Immature natural killer cell (primary cell): ENCODE data around the gene SF3B2. TPM values are rescaled to one million over a fixed set of nuclear protein-coding genes. Genes with fewer than 3 reads are reported as not detected.
"Not testable (repeated sequence)": the region's sequence is repeated elsewhere in the genome, so short reads cannot be mapped to it uniquely, and the experiment has no call there.

Source experiments
- DNase-seq, 3 donors: peaks; one replicate each; pipeline ENCODE4 v3.0.0; 2022; ENCODE audit warnings: mixed read lengths in 1 of 3
- H3K27ac Mint-ChIP-seq, 6 donors: one replicate each; pipeline ENCODE4 v1.8.0; 2020; ENCODE audit warnings: mixed read lengths in 6 of 6, mild to moderate bottlenecking in 5 of 6, inconsistent platforms in 4 of 6, moderate library complexity in 3 of 6
- H3K27me3 Mint-ChIP-seq, 3 donors: one replicate each; pipeline ENCODE4 v1.8.0; 2020 to 2021; ENCODE audit warnings: low read depth in 3 of 3, mild to moderate bottlenecking in 3 of 3, mixed read lengths in 3 of 3, moderate library complexity in 3 of 3, inconsistent platforms in 1 of 3
- H3K36me3 Mint-ChIP-seq, 3 donors: one replicate each; pipeline ENCODE4 v1.8.0; 2020; ENCODE audit warnings: mixed read lengths in 3 of 3, inconsistent platforms in 2 of 3, mild to moderate bottlenecking in 2 of 3
- H3K4me1 Mint-ChIP-seq, 2 donors: one replicate each; pipeline ENCODE4 v1.8.0; 2020; ENCODE audit warnings: inconsistent platforms in 2 of 2, mild to moderate bottlenecking in 2 of 2, mixed read lengths in 2 of 2, moderate library complexity in 1 of 2
- H3K4me3 Mint-ChIP-seq, 5 donors: one replicate each; pipeline ENCODE4 v1.8.0; 2020; ENCODE audit warnings: mild to moderate bottlenecking in 5 of 5, mixed read lengths in 5 of 5, inconsistent platforms in 3 of 5, moderate library complexity in 3 of 5
- H3K9me3 Mint-ChIP-seq, 6 donors: one replicate each; pipeline ENCODE4 v1.8.0; 2020; ENCODE audit warnings: mild to moderate bottlenecking in 6 of 6, mixed read lengths in 6 of 6, inconsistent platforms in 4 of 6, moderate library complexity in 3 of 6
- polyA plus RNA-seq, 3 donors: library from polyadenylated mRNA; unstranded; fragments of 300-500 nt; fragmentation: Illumina TruSeq; gene quantifications; one replicate each; pipeline ENCODE4 v1.2.3, GENCODE V29; 2021

SF3B2 gene
- polyA plus RNA-seq, 3 donors from 2014 or later: 71.7 to 141 (median 76.7) TPM

DNA sequence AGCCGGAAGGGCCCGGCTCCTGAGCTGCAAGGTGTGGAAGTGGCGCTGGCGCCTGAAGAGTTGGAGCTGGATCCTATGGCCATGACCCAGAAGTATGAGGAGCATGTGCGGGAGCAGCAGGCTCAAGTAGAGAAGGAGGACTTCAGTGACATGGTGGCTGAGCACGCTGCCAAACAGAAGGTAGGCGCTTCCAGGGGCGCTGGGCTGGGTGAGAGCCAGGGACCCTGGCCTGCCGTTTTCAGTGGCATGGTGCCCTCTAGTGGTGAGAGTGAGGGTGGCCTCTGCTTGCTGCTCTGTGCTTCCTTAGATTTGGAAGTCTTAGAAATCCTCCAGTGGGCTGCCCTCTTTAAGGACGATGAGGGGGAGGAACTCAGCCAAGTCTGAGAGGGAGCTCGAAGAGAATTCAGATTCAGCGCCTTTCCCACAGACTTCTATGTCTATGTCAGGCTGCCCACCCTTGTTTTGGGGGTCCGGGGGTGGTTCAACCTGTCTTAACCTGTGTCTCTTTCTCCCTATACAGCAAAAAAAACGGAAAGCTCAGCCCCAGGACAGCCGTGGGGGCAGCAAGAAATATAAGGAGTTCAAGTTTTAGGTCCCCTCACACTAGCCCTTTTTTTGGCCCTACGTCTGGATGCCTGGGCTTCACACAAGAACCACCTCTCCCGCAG lies 16.1 kb downstream of the SF3B2 start:
- Mint-ChIP-seq H3K27ac (peak overlapping the region; percentile 95 to 99 (median 96)), H3K36me3 (peaks cover 23 to 39% (median 34%) of the 10 kb centered on the region in 3 donors), H3K4me3 (peak overlapping the region; percentile 35 to 95 (median 68)), H3K27me3 (peaks cover 7 to 22% (median 10%) of the 10 kb centered on the region in 3 donors), H3K9me3 (no peaks in the 10 kb centered on the region), H3K4me1 (peaks cover 45 to 68% of the 10 kb centered on the region in 2 donors)
- DNase-seq: peak; percentile 68 to 74 (median 72)

DNA sequence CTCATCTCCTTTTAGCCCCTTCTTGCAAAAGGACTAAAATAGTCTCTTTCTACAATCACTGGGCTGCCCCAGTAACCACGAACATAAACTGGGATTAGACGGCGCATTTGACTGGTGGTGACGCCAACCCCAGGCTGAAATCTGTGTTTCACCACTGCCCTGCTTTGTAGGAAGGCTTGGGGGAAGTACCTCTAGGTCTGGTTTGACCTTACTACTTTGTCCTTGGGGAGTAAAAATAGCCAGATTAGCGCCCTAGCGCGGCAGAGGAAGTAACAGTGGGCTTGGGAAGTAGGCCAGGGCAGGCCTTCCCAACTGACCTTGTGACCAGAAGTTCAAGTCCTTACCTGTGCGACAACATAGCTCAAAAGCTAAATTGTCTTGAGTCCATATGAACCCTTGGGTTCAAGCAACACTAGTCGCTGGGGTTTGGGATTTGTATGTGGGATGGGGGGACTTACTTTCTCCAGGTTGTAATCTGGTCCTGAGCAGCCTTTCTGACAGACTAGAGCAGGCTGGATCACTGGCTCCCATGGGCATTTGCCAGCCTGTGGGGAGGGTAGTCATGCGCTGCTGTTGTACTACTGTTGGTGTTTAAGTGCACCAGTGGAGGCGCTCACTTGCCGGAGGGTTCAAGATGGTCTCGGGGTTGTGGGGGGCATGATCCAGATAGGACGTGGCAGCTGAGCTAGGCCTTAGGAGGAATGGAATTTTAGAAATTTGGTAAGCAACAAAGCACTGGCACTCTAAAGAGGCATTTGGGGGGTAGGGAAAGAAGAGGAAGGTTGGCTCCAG lies 17.0 kb downstream of the SF3B2 start:
- Mint-ChIP-seq H3K27ac (peak overlapping the region; percentile 95 to 99 (median 96)), H3K4me1 (peaks cover 49 to 74% of the 10 kb centered on the region in 2 donors), H3K9me3 (no peaks in the 10 kb centered on the region), H3K4me3 (peak overlapping the region; percentile 87 to 95 (median 92)), H3K27me3 (peaks cover 7 to 22% (median 9%) of the 10 kb centered on the region in 3 donors), H3K36me3 (peaks cover 18 to 33% (median 26%) of the 10 kb centered on the region in 3 donors)
- peak in 2 of 3 donors; percentile 6 to 14 for DNase-seq

DNA sequence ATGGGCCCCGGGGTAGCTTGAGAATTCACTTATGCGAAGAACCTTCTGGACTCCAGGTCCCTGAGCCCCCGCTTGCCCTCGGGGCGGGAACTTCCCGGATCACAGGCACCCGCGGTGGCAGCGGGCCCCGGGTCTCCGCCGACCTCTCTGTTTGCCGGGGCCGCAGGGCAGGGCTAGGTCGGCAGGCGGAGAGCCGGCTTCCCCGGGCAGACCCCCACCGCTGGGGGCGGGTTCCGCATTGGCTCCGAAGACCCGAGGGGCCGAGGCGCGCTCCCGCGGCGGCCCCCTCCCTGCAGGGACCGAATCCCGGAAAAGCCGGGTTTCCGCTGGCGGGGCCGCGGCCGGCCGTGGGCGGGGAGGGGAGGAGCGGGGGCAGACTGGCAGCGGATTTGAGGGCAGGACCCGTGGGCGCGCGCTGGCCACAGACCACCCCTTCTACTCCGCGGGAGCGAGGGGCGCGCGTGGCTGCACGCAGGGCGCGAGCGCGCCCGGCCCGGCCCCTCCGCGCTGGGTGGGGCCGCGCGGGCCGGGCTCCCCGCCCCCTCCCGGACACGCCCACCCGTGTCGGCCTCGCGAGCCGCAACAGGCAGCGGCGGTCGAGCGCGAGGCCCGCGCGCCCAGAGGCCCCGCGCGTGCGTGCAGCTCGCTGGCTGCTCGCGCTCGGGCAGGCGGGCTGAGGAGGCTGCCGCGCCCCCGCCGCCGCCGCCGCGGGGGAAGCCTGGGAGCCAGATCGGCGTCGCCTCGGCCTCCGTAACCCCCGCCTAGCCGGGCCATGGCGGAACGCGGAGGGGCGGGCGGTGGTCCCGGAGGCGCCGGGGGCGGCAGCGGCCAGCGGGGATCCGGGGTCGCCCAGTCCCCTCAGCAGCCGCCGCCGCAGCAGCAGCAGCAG lies 17.8 kb downstream of the SF3B2 start, which contains the start of gene PACS1:
Gene PACS1 (plus strand): TSS at position 558 of the 889 bp plus-strand sequence. CDS start 215 bp downstream, at position 773.
- Mint-ChIP-seq H3K27ac (peak within 1 kb of the TSS; percentile 95 to 99 (median 96)), H3K9me3 (no peaks in the 10 kb centered on the region), H3K36me3 (peaks cover 19 to 30% (median 22%) of the 10 kb centered on the region in 3 donors), H3K4me3 (peak within 1 kb of the TSS; percentile 92 to 95 (median 94)), H3K4me1 (peaks cover 52 to 72% of the 10 kb centered on the region in 2 donors), H3K27me3 (peaks cover 7 to 22% (median 7%) of the 10 kb centered on the region in 3 donors)
- DNase-seq: peak; percentile 90

DNA sequence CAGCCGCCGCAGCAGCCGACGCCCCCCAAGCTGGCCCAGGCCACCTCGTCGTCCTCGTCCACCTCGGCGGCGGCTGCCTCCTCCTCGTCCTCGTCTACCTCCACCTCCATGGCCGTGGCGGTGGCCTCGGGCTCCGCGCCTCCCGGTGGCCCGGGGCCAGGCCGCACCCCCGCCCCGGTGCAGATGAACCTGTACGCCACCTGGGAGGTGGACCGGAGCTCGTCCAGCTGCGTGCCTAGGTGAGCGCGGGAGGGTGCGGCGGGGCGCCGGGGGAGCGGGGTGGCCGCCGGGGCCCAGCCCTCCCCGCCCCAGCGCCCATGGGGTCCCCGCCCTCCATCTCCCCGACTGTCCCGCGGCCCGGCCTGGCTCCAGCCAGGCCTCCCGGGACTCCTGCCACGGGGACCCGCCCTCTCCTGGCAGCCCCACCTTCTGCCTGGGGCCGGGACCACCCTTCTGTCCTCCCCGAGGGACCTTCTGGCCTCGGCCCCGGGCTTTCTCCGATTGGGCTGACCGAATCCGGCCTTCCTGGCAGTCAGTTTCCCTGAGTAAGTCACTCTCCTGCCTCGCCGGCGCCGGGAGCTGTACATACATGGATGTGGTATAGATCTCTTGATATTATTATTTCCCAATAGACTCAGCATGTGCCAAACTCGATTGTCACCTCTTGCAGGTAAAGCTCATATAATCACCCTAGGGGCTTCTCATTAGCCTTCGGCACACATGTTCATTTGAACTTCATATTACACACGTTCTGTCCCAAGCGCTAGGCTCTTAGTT lies 18.6 kb downstream of the SF3B2 start:
- Mint-ChIP-seq H3K4me3 (peak overlapping the region; percentile 90 to 95 (median 93)), H3K9me3 (no peaks in the 10 kb centered on the region), H3K36me3 (peaks cover 14 to 24% (median 17%) of the 10 kb centered on the region in 3 donors), H3K27me3 (peaks cover 7 to 22% (median 7%) of the 10 kb centered on the region in 3 donors), H3K27ac (peak overlapping the region; percentile 85 to 95 (median 90)), H3K4me1 (peaks cover 52 to 65% of the 10 kb centered on the region in 2 donors)
- DNase-seq: no peak

DNA sequence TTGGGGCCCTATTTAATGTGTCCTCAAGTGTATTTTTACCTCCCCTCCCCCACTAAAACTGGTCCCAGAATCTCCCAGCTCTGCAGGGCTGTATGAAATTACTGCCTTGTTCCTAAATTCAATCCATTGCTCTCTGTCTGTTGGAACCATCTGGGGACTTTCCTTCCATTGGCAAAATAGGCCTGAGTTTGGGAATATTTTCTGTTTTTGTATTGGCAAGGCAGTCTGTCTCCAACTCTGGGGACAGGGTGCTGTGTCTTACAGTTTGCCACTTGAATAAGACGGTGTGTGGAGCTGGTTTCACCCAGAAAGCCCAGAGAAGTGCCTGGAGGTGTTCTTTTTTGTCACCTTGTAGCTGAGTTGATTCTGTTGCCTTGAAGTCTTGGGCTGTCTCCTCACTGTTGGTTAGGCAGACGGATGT lies 19.2 kb downstream of the SF3B2 start:
- DNase-seq: peak in 1 of 3 donors; percentile 12
- H3K27ac Mint-ChIP-seq: peak overlapping the region; percentile 85 to 95 (median 90)
- H3K27me3 Mint-ChIP-seq: peaks cover 7 to 22% (median 7%) of the 10 kb centered on the region in 3 donors
- H3K4me3 Mint-ChIP-seq: peak overlapping the region; percentile 90 to 95 (median 93)
- H3K36me3 Mint-ChIP-seq: peaks cover 10 to 18% (median 12%) of the 10 kb centered on the region in 3 donors
- peaks cover 52 to 65% of the 10 kb centered on the region in 2 donors for H3K4me1 Mint-ChIP-seq
- H3K9me3 Mint-ChIP-seq: no peaks in the 10 kb centered on the region

DNA sequence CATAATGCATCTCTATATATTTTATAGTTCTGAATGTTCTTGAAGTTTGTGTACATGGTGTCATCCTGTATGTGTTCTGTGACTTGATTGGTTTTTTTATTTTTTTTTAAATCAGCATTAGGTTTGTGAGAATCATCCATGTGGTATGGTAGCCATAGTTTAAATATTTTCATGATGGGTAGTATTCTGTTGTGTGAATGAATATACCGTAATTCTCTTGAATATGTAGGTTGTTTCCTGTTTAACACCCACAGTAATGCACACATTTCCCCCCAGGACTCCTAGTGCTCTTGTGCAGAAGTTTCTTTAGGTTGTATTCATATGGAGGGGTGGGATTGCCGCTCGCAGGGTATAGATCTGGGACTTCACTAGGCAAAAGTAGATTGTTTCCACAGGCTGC lies 19.9 kb downstream of the SF3B2 start:
- DNase-seq: no peak
- Mint-ChIP-seq H3K27me3 (peaks cover 7 to 22% (median 7%) of the 10 kb centered on the region in 3 donors), H3K27ac (peak overlapping the region; percentile 85 to 95 (median 90)), H3K4me3 (peak overlapping the region; percentile 90 to 95 (median 93)), H3K36me3 (peaks cover 4 to 12% (median 6%) of the 10 kb centered on the region in 3 donors), H3K4me1 (peaks cover 52 to 65% of the 10 kb centered on the region in 2 donors), H3K9me3 (no peaks in the 10 kb centered on the region)

DNA sequence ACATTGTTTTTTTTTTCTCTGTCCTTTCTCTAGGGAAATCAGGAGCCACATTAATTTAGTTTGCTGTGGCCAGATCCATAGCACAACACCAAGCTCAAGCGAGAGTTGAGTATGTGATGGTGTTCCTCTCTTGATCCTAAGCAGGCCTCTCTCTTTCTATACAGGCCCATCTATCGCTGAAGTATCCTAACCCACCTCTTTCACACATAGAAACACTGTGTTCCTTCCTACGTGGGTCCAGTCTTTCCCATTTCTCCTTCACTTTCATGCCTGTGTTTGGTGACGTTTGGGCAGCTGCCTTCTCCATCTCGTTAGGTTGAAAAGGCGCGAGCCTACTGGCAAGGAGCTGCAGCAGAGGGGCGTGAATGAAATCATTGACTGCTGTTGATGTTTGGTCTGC lies 20.4 kb downstream of the SF3B2 start:
- Mint-ChIP-seq H3K9me3 (no peaks in the 10 kb centered on the region), H3K36me3 (peaks cover 4 to 7% (median 6%) of the 10 kb centered on the region in 3 donors), H3K27me3 (peaks cover 7 to 22% (median 7%) of the 10 kb centered on the region in 3 donors), H3K4me1 (peaks cover 50 to 68% of the 10 kb centered on the region in 2 donors), H3K27ac (peak overlapping the region; percentile 85 to 95 (median 90)), H3K4me3 (peak overlapping the region; percentile 90 to 95 (median 93))
- no peak for DNase-seq

DNA sequence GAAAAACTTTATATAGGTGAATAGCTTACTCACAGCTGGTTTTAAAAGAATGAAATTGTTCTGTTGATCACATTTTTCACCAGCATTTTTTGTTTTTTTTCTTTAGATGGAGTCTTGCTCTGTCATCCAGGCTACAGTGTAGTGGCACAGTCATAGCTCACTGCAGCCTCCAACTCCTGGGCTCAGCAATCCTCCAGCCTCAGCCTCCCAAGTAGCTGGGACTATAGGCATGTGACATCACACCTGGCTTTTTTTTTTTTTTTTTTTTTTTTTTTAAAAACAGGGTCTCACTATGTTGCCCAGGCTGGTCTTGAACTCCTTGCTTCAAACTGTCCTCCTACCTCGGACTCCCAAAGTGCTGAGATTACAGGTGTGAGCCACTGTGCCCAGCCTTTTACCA lies 21.5 kb downstream of the SF3B2 start:
- Mint-ChIP-seq H3K4me3 (no peak overlapping the region), H3K9me3 (no peaks in the 10 kb centered on the region), H3K4me1 (peaks cover 48 to 69% of the 10 kb centered on the region in 2 donors), H3K27ac (peak overlapping the region in 5 of 6 donors; percentile 28 to 95 (median 63)), H3K27me3 (peaks cover 6 to 18% (median 7%) of the 10 kb centered on the region in 3 donors), H3K36me3 (peaks cover 12 to 15% (median 13%) of the 10 kb centered on the region in 3 donors)
- DNase-seq: no peak

DNA sequence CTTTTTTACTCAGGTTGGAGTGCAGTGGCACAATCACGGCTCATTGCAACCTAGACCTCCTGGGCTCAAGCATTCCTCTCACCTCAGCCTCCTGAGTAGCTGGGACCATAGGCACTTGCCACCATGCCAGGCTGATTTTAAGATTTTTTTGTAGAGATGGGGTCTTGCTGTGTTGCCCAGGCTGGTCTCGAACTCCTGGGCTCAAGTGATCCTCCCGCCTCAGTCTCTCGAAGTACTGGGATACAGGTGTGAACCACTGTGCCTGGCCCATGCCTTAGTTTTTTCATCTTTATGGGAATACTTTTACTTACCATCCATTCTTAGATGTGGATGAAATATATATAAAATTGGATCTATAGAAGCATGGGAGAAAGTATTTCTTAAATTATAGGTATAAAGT lies 23.1 kb downstream of the SF3B2 start:
- peaks cover 12 to 22% (median 13%) of the 10 kb centered on the region in 3 donors for H3K36me3 Mint-ChIP-seq
- H3K9me3 Mint-ChIP-seq: no peaks in the 10 kb centered on the region
- peaks cover 55 to 74% of the 10 kb centered on the region in 2 donors for H3K4me1 Mint-ChIP-seq
- no peak for DNase-seq
- H3K27me3 Mint-ChIP-seq: peaks cover 3 to 9% (median 6%) of the 10 kb centered on the region in 3 donors
- H3K4me3 Mint-ChIP-seq: no peak overlapping the region
- H3K27ac Mint-ChIP-seq: no peak overlapping the region

DNA sequence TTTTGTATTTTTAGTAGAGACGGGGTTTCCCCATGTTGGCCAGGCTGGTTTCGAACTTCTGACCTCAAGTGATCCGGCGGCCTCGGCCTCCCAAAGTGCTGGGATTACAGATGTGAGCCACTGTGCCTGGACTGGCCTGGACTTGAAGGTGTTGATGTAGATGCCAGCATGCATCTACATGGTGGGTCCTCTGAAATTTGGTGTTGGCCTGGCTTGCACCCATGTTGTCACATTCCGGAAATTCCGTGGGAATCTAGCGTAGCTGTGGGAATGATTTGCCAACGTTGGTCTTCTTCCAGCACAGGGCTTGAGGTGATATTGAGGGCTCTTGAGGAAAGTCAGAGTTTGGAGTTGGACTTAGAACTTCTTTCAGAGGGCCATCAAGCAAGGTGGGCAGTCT lies 24.4 kb downstream of the SF3B2 start:
- H3K27me3 Mint-ChIP-seq: peaks cover 0 to 3% (median 2%) of the 10 kb centered on the region in 3 donors
- no peaks in the 10 kb centered on the region for H3K9me3 Mint-ChIP-seq
- peaks cover 12 to 22% (median 13%) of the 10 kb centered on the region in 3 donors for H3K36me3 Mint-ChIP-seq
- H3K4me3 Mint-ChIP-seq: no peak overlapping the region
- peak overlapping the region in 2 of 6 donors; percentile 14 to 17 for H3K27ac Mint-ChIP-seq
- H3K4me1 Mint-ChIP-seq: peaks cover 61 to 80% of the 10 kb centered on the region in 2 donors
- DNase-seq: no peak

DNA sequence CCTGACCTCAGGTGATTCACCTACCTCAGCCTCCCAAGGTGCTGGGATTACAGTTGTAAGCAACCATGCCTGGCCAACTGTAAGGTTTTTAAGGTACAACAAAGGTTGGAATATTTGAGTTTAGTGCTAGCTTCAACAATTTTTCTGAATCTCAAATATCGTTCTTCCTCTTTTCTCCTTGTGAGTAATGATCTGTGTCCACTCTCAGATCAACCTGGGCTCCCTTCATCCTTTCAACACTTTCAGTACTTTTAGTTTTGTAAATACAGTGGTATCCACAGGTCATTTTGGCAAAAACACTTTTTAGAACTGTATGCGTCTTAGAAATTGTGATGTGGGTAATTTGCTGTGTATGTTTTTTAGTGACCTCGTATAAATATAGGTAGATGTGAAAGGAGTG lies 25.8 kb downstream of the SF3B2 start:
- H3K4me1 Mint-ChIP-seq: peaks cover 58 to 78% of the 10 kb centered on the region in 2 donors
- H3K27ac Mint-ChIP-seq: peak overlapping the region in 4 of 6 donors; percentile 18 to 99 (median 90)
- peaks cover 12 to 22% (median 13%) of the 10 kb centered on the region in 3 donors for H3K36me3 Mint-ChIP-seq
- DNase-seq: no peak
- H3K9me3 Mint-ChIP-seq: no peaks in the 10 kb centered on the region
- no peak overlapping the region for H3K4me3 Mint-ChIP-seq
- H3K27me3 Mint-ChIP-seq: no peaks in the 10 kb centered on the region

DNA sequence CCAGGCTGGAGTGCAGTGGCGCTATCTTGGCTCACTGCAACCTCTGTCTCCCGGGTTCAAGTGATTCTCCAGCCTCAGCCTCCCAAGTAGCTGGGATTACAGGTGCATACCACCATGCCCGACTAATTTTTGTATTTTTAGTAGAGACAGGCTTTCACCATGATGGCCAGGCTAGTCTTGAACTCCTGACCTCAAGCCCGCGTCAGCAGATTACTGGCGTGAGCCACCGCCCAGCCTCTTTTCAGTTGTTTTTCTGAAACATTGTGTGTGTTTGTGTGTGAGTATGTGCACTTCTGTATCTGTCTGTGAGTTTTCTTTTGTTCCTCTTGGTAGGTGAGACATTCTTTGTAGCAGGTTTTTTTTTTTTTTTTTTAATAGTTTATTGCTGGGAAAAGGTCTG lies 26.8 kb downstream of the SF3B2 start:
- H3K27me3 Mint-ChIP-seq, H3K9me3 Mint-ChIP-seq, DNase-seq: not testable (repeated sequence)
- Mint-ChIP-seq H3K4me3 (peak overlapping the region in 1 of 5 donors; percentile 12), H3K36me3 (peaks cover 8 to 22% (median 13%) of the 10 kb centered on the region in 3 donors), H3K4me1 (peaks cover 63 to 78% of the 10 kb centered on the region in 2 donors), H3K27ac (peak overlapping the region; percentile 64 to 99 (median 84))
